Sigmoid colon (tissue), 7 donors: Measurements from ENCODE around the gene SEMA4A. TPM values are rescaled to one million over a fixed set of nuclear protein-coding genes. Genes with fewer than 3 reads are reported as not detected.

ENCODE experiments used
- DNase-seq: peaks from one replicate; pipeline ENCODE4 v3.0.0-alpha.2; 2019
- H3K27ac ChIP-seq, 4 donors: fragments of 200-600 bp; sonication (generic); one replicate each; pipeline ENCODE4 v1.5.1; 2016 to 2019; ENCODE audit warnings: mild to moderate bottlenecking in 1 of 4
- H3K27me3 ChIP-seq, 3 donors: fragments of 200-600 bp; sonication (generic); one replicate each; pipeline ENCODE4 v1.5.1; 2019; ENCODE audit warnings: mild to moderate bottlenecking in 1 of 3
- H3K36me3 ChIP-seq, 4 donors: fragments of 200-600 bp; sonication (generic); one replicate each; pipeline ENCODE4 v1.5.1; 2016 to 2019
- H3K4me1 ChIP-seq, 4 donors: fragments of 200-600 bp; sonication (generic); one replicate each; pipeline ENCODE4 v1.5.1; 2017 to 2019
- H3K4me3 ChIP-seq, 4 donors: fragments of 200-600 bp; sonication (generic); one replicate each; pipeline ENCODE4 v1.5.1; 2017 to 2019; ENCODE audit warnings: mild to moderate bottlenecking in 2 of 4, moderate library complexity in 1 of 4
- H3K9me3 ChIP-seq, 4 donors: fragments of 200-600 bp in 3 of 4; sonication (generic) in 3 of 4; one replicate each; pipeline versions ENCODE4 v1.5.1 to v1.6.1; 2013 to 2019
- CTCF ChIP-seq, 4 experiments: fragments of 450-650 bp in 3 of 4; fragments of 200-600 bp in 1 of 4; IDR thresholded peaks; one replicate each; pipeline ENCODE4 v1.5.1; 2016 to 2019; ENCODE audit warnings: antibody characterized with exemption in 4 of 4, mild to moderate bottlenecking in 3 of 4, moderate library complexity in 2 of 4
- EP300 ChIP-seq, 4 donors: sonication (generic); formaldehyde crosslinking; IDR thresholded peaks; one replicate each; pipeline ENCODE4 v1.6.1; 2017; ENCODE audit warnings: antibody characterized with exemption in 4 of 4
- POLR2A ChIP-seq, 2 donors: fragments of 450-650 bp; IDR thresholded peaks; one replicate each; pipeline ENCODE4 v1.6.1; 2016; ENCODE audit warnings: antibody characterized with exemption in 2 of 2, mild to moderate bottlenecking in 2 of 2, moderate library complexity in 2 of 2
- POLR2AphosphoS5 ChIP-seq, 4 donors: sonication (generic); formaldehyde crosslinking; IDR thresholded peaks; one replicate each; pipeline ENCODE4 v1.6.1; 2017; ENCODE audit warnings: antibody characterized with exemption in 4 of 4
- WGBS, 2 donors: extraction: QIAGEN DNeasy Blood & Tissue Kit; methylation state at CpG; one replicate each; pipeline ENCODE4 v1.1.7; 2013; 5-methylcytosine and 5-hydroxymethylcytosine counted together
- intact Hi-C: fragments of 100-400 bp; cut with DNase I; formaldehyde crosslinking; loops from one replicate; pipeline ENCODE4 v1.15.1; 2023
- polyA plus RNA-seq, 3 donors: library from polyadenylated mRNA; stranded (reverse); fragments of 200-250 nt; gene quantifications; one replicate each; pipeline ENCODE4 v1.2.3, GENCODE V29; 2013
- total RNA-seq, 4 donors: library from RNA; depleted of rRNA; stranded (reverse); fragments of >200 nt; gene quantifications; one replicate each; pipeline ENCODE4 v1.1.0, GENCODE V29; 2016
- donor health status: healthy with polysubstance abuse.
- donor health status: Bipolar disorder and iron deficiency.
- donor health status: healthy.

SEMA4A gene
- total RNA-seq: 1 to 10 TPM; 1.6 to 2.9 (median 1.8) TPM
- 1 to 10 TPM; 1.4 to 6.3 (median 1.8) TPM for polyA plus RNA-seq

GRCh38 chr1:156153362-156153761, at the start of gene SEMA4A:
Gene SEMA4A, plus strand, starts transcription at chr1:156153585. Its CDS starts 994 bp downstream, at chr1:156154579.
- WGBS, 2 donors: 28 to 67% methylated on average over 10 of the region's 10 CpGs
- TF ChIP-seq EP300 (IDR thresholded peaks at IDR 0.05) (no peak), POLR2AphosphoS5 (IDR thresholded peaks at IDR 0.05) (no peak), POLR2A (IDR thresholded peaks at IDR 0.05) (no peak), CTCF (IDR thresholded peaks at IDR 0.05) (no peak)
- Histone ChIP-seq H3K27ac (no peak within 1 kb of the TSS), H3K9me3 (no peaks in the 10 kb centered on the region), H3K4me3 (no peak within 1 kb of the TSS), H3K36me3 (no peaks in the 10 kb centered on the region), H3K4me1 (no peaks in the 10 kb centered on the region), H3K27me3 (peaks cover 5 to 34% (median 18%) of the 10 kb centered on the region in 3 donors)
- intact Hi-C loops: no loop called here
- no peak for DNase-seq

GRCh38 chr1:156104065-156104810, 49.1 kb upstream of the SEMA4A start:
- Histone ChIP-seq H3K27me3 (no peaks in the 10 kb centered on the region), H3K36me3 (no peaks in the 10 kb centered on the region), H3K9me3 (no peaks in the 10 kb centered on the region), H3K4me3 (peak overlapping the region in 1 of 4 donors; percentile 23), H3K4me1 (peaks cover 0 to 74% (median 57%) of the 10 kb centered on the region in 4 donors), H3K27ac (peak overlapping the region; percentile 93 to 97 (median 96))
- intact Hi-C loops: no loop called here
- peak; percentile 34 to 78 (median 56) for TF ChIP-seq POLR2AphosphoS5 (IDR thresholded peaks at IDR 0.05)
- peak in 1 of 4 donors; percentile 14 for TF ChIP-seq EP300 (IDR thresholded peaks at IDR 0.05)
- TF ChIP-seq POLR2A (IDR thresholded peaks at IDR 0.05): no peak
- peak; percentile 91 for DNase-seq
- 34 to 45% methylated on average over 15 of the region's 15 CpGs for WGBS, 2 donors

GRCh38 chr1:156104861-156105832, 48.2 kb upstream of the SEMA4A start:
- H3K9me3 ChIP-seq: no peaks in the 10 kb centered on the region
- no peaks in the 10 kb centered on the region for H3K27me3 ChIP-seq
- intact Hi-C loops: no loop called here
- peak overlapping the region; percentile 93 to 97 (median 96) for H3K27ac ChIP-seq
- peaks cover 0 to 71% (median 57%) of the 10 kb centered on the region in 4 donors for H3K4me1 ChIP-seq
- H3K36me3 ChIP-seq: no peaks in the 10 kb centered on the region
- TF ChIP-seq POLR2A (IDR thresholded peaks at IDR 0.05) (no peak), POLR2AphosphoS5 (IDR thresholded peaks at IDR 0.05) (peak in 1 of 4 donors; percentile 32), CTCF (IDR thresholded peaks at IDR 0.05) (peak in 1 of 4 experiments; percentile 7)
- WGBS, 2 donors: 60 to 66% methylated on average over 11 of the region's 11 CpGs
- peak; percentile 78 for DNase-seq
- H3K4me3 ChIP-seq: peak overlapping the region; percentile 20 to 46 (median 44)

- peak; percentile 67 for DNase-seq
- peak overlapping the region; percentile 93 to 97 (median 96) for H3K27ac ChIP-seq
- intact Hi-C loops: no loop called here
- H3K27me3 ChIP-seq: no peaks in the 10 kb centered on the region
- H3K4me1 ChIP-seq: peaks cover 0 to 63% (median 53%) of the 10 kb centered on the region in 4 donors
- no peaks in the 10 kb centered on the region for H3K36me3 ChIP-seq
- peak overlapping the region; percentile 3 to 46 (median 44) for H3K4me3 ChIP-seq
- no peak for TF ChIP-seq POLR2AphosphoS5 (IDR thresholded peaks at IDR 0.05)
- no peak for TF ChIP-seq POLR2A (IDR thresholded peaks at IDR 0.05)
- no peak for TF ChIP-seq CTCF (IDR thresholded peaks at IDR 0.05)
- no peak for TF ChIP-seq EP300 (IDR thresholded peaks at IDR 0.05)
- H3K9me3 ChIP-seq: no peaks in the 10 kb centered on the region
- 39 to 45% methylated on average over 14 of the region's 14 CpGs for WGBS, 2 donors
Measured at GRCh38 chr1:156106624-156107488, 46.5 kb upstream of the SEMA4A start.
